HepG2 (cell line): Measurements from ENCODE around the gene POF1B. TPM values are rescaled to one million over a fixed set of nuclear protein-coding genes. Genes with fewer than 3 reads are reported as not detected.

Experiments
- ATAC-seq: fragments of 200-7000 bp; cut with Tn5 transposase; 3 replicates; pipeline ENCODE4 v1.9.1; 2020; ENCODE audit warnings: mild to moderate bottlenecking, moderate library complexity
- BruUV-seq: library from RNA; stranded (reverse); fragments of 400-500 nt; replicated peaks from 2 replicates; lab custom pipeline; 2021; lab: Mats Ljungman, UMichigan
- CTCF ChIA-PET: fragments of 300-600 bp; formaldehyde crosslinking; extraction: SDS; loops from one replicate; lab custom pipeline; 2021; ENCODE audit warnings: low total read pairs, inconsistent platforms, low intra/inter-chr PET ratio; lab: Yijun Ruan, JAX
- POLR2A ChIA-PET: fragments of 350-600 bp; sonication (Branson Sonifier 250); formaldehyde crosslinking; loops from one replicate; lab custom pipeline; 2020; ENCODE audit warnings: antibody characterized with exemption, inconsistent platforms; lab: Yijun Ruan, JAX
- DNase-seq: peaks from one replicate; pipeline ENCODE4 v3.0.0-alpha.2; 2015; ENCODE audit warnings: low spot score
- FAIRE-seq: peaks from 3 replicates; lab custom pipeline; 2011; peaks lifted over from hg19 to GRCh38; lab: Jason Lieb, UNC
- H2AFZ ChIP-seq: one replicate; pipeline ENCODE4 v1.6.1; 2011; ENCODE audit warnings: low read length, inconsistent platforms
- H3K27ac ChIP-seq: fragments of 300-600 bp; 3 replicates; pipeline ENCODE4 v1.8.0; 2011; ENCODE audit warnings: mixed run types, mild to moderate bottlenecking, mixed read lengths, low read length, inconsistent platforms; ENCODE audit not compliant: insufficient read depth; ENCODE audit errors: extremely low read length
- H3K27me3 ChIP-seq, 2 experiments: fragments of 200-600 bp in 1 of 2; 2 replicates in 1 of 2; 3 replicates in 1 of 2; pipeline versions ENCODE4 v1.6.0 to v1.8.0; 2011; ENCODE audit warnings: low read length in 2 of 2, mild to moderate bottlenecking in 2 of 2, moderate library complexity in 2 of 2, inconsistent platforms in 1 of 2; ENCODE audit not compliant: insufficient read depth in 2 of 2, control insufficient read depth in 1 of 2
- H3K36me3 ChIP-seq, 2 experiments: fragments of 200-600 bp in 1 of 2; replicated peaks in 1 of 2; 2 replicates in 1 of 2; 3 replicates in 1 of 2; pipeline versions ENCODE4 v1.5.1 to v1.8.0; 2011; ENCODE audit warnings: low read length in 2 of 2, inconsistent platforms in 1 of 2; ENCODE audit not compliant: insufficient read depth in 2 of 2, control insufficient read depth in 1 of 2
- H3K4me1 ChIP-seq: 2 replicates; pipeline ENCODE4 v1.5.1; 2012; ENCODE audit warnings: low read length, inconsistent platforms; ENCODE audit not compliant: insufficient read depth
- H3K4me2 ChIP-seq: 2 replicates; pipeline ENCODE4 v1.6.0; 2011; ENCODE audit warnings: low read depth, low read length, inconsistent platforms
- H3K4me3 ChIP-seq, 3 experiments: fragments of 200-600 bp in 1 of 3; sonication (generic), shearing (Covaris generic) in 1 of 3; replicated peaks in 1 of 3; 2 replicates each; pipeline ENCODE4 v1.5.1; 2011 to 2016; ENCODE audit warnings: low read length in 3 of 3, inconsistent platforms in 2 of 3, low read depth in 2 of 3, mild to moderate bottlenecking in 2 of 3, control low read depth in 1 of 3, mixed read lengths in 1 of 3; ENCODE audit not compliant: insufficient read depth in 1 of 3
- H3K79me2 ChIP-seq: one replicate; pipeline ENCODE4 v1.6.1; 2011; ENCODE audit warnings: low read length, inconsistent platforms; ENCODE audit not compliant: insufficient read depth
- H3K9ac ChIP-seq: 2 replicates; pipeline ENCODE4 v1.6.0; 2011; ENCODE audit warnings: mild to moderate bottlenecking, low read depth, low read length, inconsistent platforms; ENCODE audit not compliant: insufficient read depth
- H3K9me3 ChIP-seq: 2 replicates; pipeline ENCODE4 v1.5.1; 2012; ENCODE audit warnings: mild to moderate bottlenecking, low read length
- H4K20me1 ChIP-seq: 2 replicates; pipeline ENCODE4 v1.6.0; 2011; ENCODE audit warnings: inconsistent platforms, mild to moderate bottlenecking, low read length, moderate library complexity; ENCODE audit not compliant: insufficient read depth
- KDM5B ChIP-seq: sonication (generic); formaldehyde crosslinking; IDR thresholded peaks from 2 replicates; pipeline ENCODE4 v1.4.0; 2020; ENCODE audit warnings: missing genetic modification reagents, mild to moderate bottlenecking, borderline replicate concordance
- LCORL ChIP-seq, 2 experiments: fragments of 450-650 bp in 1 of 2; sonication (generic) in 1 of 2; formaldehyde crosslinking in 1 of 2; IDR thresholded peaks; 2 replicates each; pipeline versions ENCODE4 v1.5.0 to v1.6.1; 2017 to 2020; ENCODE audit warnings: antibody characterized with exemption in 1 of 2, missing genetic modification reagents in 1 of 2
- NFKBIZ ChIP-seq: IDR thresholded peaks from 2 replicates; pipeline ENCODE4 v1.6.1; 2018; ENCODE audit warnings: missing genetic modification reagents, missing compliant biosample characterization
- RFX1 ChIP-seq: fragments of 450-650 bp; IDR thresholded peaks from 2 replicates; pipeline ENCODE4 v1.6.1; 2017
- TEAD2 ChIP-seq: sonication (generic); formaldehyde crosslinking; IDR thresholded peaks from 2 replicates; pipeline ENCODE4 v1.9.0; 2021; ENCODE audit warnings: missing genetic modification reagents
- WGBS: methylation state at CpG from one replicate; pipeline ENCODE4 v1.1.6; 2017; ENCODE audit warnings: low lambda C conversion rate; 5-methylcytosine and 5-hydroxymethylcytosine counted together
- in situ Hi-C: cut with HindIII; loops from 2 replicates; pipeline ENCODE4 v1.10.0; 2017; ENCODE audit warnings: low pct_unique_long_range_greater_than_20kb; ENCODE audit not compliant: extremely low pct_ligation_motif_present
- intact Hi-C: fragments of 100-400 bp; cut with micrococcal nuclease; formaldehyde crosslinking; loops from one replicate; pipeline ENCODE4 v1.10.0; 2022; ENCODE audit not compliant: unreplicated experiment
- polyA plus RNA-seq, 8 experiments: library from polyadenylated mRNA; depleted of rRNA in 3 of 8; stranded (reverse) in 7 of 8; unstranded in 1 of 8; fragments of >200 nt; fragmentation: Illumina TruSeq in 4 of 8; extraction: Trizol in 4 of 8; gene quantifications; 2 replicates each; pipeline versions ENCODE4 v1.2.1 to v1.2.3, GENCODE V29; 2011 to 2016; ENCODE audit warnings: low read depth in 4 of 8, missing spikeins in 1 of 8, mixed read lengths in 1 of 8; ENCODE audit not compliant: insufficient read depth in 1 of 8
- total RNA-seq, 5 experiments: library from RNA; depleted of rRNA; stranded (reverse); fragments of >200 nt; fragmentation: Illumina TruSeq; extraction: Trizol; gene quantifications; 2 replicates each; pipeline ENCODE4 v1.2.3, GENCODE V29; 2016; ENCODE audit warnings: low read depth in 1 of 5
- TF ChIP-seq, protein P1 (sequence below): sonication (generic); formaldehyde crosslinking; IDR thresholded peaks from 2 replicates; pipeline ENCODE4 v1.4.0; 2020; ENCODE audit warnings: missing genetic modification reagents, borderline replicate concordance
- TF ChIP-seq, protein P2 (sequence below): sonication (generic); formaldehyde crosslinking; IDR thresholded peaks from 2 replicates; pipeline ENCODE4 v1.5.1; 2020; ENCODE audit warnings: mild to moderate bottlenecking, missing genetic modification reagents, moderate library complexity

The POF1B gene
- total and polyA plus RNA-seq, 2 of the 13 experiments (the other 11 are each of a cell fraction or from before 2014, with no cell fraction given) = not detected

DNA sequence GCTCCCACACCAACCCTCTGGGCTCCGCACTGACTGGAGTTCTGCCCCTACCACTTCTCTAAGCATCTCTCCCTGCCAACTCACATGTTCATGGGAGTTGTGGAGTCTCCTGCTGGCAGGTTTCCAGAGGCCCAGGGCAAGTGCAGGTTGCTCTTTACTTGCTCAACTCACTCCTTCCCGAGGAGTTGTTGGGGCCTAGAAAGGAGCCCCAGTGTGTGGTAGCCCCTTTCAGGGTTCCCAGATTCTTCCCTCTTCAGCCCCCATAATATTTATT is 52.5 kb downstream of the POF1B start:
- BruUV-seq = no TSS peak
- H4K20me1 ChIP-seq = no peaks in the 10 kb centered on the region
- no peaks in the 10 kb centered on the region for H3K9me3 ChIP-seq
- POLR2A ChIA-PET = no interaction called here
- H3K79me2 ChIP-seq = no peaks in the 10 kb centered on the region
- no peak overlapping the region for H3K4me3 ChIP-seq
- ATAC-seq (no peak), FAIRE-seq (no peak), DNase-seq (no peak)
- no peaks in the 10 kb centered on the region for H3K36me3 ChIP-seq
- H3K4me2 ChIP-seq = no peak overlapping the region
- no peak overlapping the region for H3K27ac ChIP-seq
- CTCF ChIA-PET = no interaction called here
- H3K27me3 ChIP-seq = no peaks in the 10 kb centered on the region
- intact Hi-C loops = no loop called here
- no peaks in the 10 kb centered on the region for H3K4me1 ChIP-seq
- no peak overlapping the region for H2AFZ ChIP-seq
- H3K9ac ChIP-seq = no peak overlapping the region
- in situ Hi-C loops = no loop called here
- WGBS = 0% methylated on average over 1 of the region's 2 CpGs
- TF ChIP-seq, protein P1, sequence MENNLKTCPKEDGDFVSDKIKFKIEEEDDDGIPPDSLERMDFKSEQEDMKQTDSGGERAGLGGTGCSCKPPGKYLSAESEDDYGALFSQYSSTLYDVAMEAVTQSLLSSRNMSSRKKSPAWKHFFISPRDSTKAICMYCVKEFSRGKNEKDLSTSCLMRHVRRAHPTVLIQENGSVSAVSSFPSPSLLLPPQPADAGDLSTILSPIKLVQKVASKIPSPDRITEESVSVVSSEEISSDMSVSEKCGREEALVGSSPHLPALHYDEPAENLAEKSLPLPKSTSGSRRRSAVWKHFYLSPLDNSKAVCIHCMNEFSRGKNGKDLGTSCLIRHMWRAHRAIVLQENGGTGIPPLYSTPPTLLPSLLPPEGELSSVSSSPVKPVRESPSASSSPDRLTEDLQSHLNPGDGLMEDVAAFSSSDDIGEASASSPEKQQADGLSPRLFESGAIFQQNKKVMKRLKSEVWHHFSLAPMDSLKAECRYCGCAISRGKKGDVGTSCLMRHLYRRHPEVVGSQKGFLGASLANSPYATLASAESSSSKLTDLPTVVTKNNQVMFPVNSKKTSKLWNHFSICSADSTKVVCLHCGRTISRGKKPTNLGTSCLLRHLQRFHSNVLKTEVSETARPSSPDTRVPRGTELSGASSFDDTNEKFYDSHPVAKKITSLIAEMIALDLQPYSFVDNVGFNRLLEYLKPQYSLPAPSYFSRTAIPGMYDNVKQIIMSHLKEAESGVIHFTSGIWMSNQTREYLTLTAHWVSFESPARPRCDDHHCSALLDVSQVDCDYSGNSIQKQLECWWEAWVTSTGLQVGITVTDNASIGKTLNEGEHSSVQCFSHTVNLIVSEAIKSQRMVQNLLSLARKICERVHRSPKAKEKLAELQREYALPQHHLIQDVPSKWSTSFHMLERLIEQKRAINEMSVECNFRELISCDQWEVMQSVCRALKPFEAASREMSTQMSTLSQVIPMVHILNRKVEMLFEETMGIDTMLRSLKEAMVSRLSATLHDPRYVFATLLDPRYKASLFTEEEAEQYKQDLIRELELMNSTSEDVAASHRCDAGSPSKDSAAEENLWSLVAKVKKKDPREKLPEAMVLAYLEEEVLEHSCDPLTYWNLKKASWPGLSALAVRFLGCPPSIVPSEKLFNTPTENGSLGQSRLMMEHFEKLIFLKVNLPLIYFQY (CRISPR knock-in tag) = no peak
- no peak for TF ChIP-seq RFX1
- TF ChIP-seq, all 625 proteins: peak for 0

DNA sequence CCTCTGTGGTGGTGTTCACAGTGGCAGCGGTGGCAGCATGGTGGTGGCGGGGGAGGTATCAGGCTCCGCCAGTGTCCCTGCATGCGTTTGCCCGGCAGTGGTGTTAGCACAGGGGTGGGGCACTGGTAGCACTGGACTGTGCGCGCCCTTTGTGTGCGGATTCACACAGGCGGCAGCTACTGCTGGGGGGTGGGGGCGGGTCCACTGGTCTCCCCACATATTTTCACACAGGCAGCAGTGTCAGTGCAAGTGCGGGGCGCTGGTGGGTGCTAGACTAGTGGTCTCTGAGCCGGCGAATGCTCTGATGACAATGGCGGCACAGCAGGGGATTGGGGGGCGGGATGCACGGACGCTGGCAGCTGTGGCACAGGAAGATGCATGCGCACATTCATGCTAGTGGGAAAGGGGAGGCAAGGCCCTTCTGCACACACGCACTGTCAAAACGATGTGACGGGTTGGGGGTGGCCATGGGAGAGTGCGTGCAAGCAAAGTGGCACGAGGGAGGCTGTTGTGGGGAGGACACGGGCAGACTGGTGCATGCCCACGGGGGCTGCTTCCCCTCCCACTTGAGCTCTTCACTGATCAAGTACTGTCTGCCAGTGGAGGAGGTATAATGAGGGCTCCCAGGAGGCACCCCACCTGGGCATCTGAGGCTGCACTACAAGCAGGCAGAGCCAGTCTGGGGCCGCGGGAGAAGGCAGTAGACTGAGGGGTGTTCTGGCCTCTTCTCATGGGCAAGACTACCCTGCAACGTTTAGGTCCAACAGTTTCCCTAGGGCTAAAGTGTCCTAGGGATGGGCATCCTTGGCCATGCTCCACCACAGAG is 53.0 kb downstream of the POF1B start:
- H3K27ac ChIP-seq = no peak overlapping the region
- WGBS = 68% methylated on average over 11 of the region's 29 CpGs
- no peaks in the 10 kb centered on the region for H4K20me1 ChIP-seq
- DNase-seq (no peak), FAIRE-seq (no peak), ATAC-seq (no peak)
- no peak overlapping the region for H3K4me3 ChIP-seq
- H3K36me3 ChIP-seq = no peaks in the 10 kb centered on the region
- no peak overlapping the region for H3K9ac ChIP-seq
- in situ Hi-C loops = no loop called here
- ChIA-PET POLR2A (no interaction called here), CTCF (no interaction called here)
- no peaks in the 10 kb centered on the region for H3K9me3 ChIP-seq
- H2AFZ ChIP-seq = no peak overlapping the region
- H3K4me1 ChIP-seq = no peaks in the 10 kb centered on the region
- H3K4me2 ChIP-seq = no peak overlapping the region
- BruUV-seq = no TSS peak
- no peaks in the 10 kb centered on the region for H3K79me2 ChIP-seq
- H3K27me3 ChIP-seq = no peaks in the 10 kb centered on the region
- intact Hi-C loops = no loop called here
- TF ChIP-seq, protein P2, sequence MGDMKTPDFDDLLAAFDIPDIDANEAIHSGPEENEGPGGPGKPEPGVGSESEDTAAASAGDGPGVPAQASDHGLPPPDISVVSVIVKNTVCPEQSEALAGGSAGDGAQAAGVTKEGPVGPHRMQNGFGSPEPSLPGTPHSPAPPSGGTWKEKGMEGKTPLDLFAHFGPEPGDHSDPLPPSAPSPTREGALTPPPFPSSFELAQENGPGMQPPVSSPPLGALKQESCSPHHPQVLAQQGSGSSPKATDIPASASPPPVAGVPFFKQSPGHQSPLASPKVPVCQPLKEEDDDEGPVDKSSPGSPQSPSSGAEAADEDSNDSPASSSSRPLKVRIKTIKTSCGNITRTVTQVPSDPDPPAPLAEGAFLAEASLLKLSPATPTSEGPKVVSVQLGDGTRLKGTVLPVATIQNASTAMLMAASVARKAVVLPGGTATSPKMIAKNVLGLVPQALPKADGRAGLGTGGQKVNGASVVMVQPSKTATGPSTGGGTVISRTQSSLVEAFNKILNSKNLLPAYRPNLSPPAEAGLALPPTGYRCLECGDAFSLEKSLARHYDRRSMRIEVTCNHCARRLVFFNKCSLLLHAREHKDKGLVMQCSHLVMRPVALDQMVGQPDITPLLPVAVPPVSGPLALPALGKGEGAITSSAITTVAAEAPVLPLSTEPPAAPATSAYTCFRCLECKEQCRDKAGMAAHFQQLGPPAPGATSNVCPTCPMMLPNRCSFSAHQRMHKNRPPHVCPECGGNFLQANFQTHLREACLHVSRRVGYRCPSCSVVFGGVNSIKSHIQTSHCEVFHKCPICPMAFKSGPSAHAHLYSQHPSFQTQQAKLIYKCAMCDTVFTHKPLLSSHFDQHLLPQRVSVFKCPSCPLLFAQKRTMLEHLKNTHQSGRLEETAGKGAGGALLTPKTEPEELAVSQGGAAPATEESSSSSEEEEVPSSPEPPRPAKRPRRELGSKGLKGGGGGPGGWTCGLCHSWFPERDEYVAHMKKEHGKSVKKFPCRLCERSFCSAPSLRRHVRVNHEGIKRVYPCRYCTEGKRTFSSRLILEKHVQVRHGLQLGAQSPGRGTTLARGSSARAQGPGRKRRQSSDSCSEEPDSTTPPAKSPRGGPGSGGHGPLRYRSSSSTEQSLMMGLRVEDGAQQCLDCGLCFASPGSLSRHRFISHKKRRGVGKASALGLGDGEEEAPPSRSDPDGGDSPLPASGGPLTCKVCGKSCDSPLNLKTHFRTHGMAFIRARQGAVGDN = no peak
- TF ChIP-seq LCORL (IDR thresholded peaks at IDR 0.05) (no peak), LCORL (CRISPR knock-in tag; IDR thresholded peaks at IDR 0.05) (no peak), TEAD2 (CRISPR knock-in tag) (no peak), NFKBIZ (CRISPR knock-in tag) (no peak), KDM5B (CRISPR knock-in tag) (no peak)
